Measurements from ENCODE around the gene TBL3.

TBL3 gene

GRCh38 chr16:1984347-1985225, 12.7 kb downstream of the TBL3 start:
- no peak for DNase-seq

GRCh38 chr16:1985466-1986150, 13.8 kb downstream of the TBL3 start:
- DNase-seq = no peak

GRCh38 chr16:1987198-1987597, 15.3 kb downstream of the TBL3 start:
- DNase-seq = no peak

GRCh38 chr16:1989209-1990100, 17.6 kb downstream of the TBL3 start, which contains the start of gene SYNGR3:
Gene SYNGR3, plus strand, starts transcription at chr16:1989970. Its CDS starts 133 bp downstream, at chr16:1990103.
- peak; percentile 64 for DNase-seq

- DNase-seq = no peak
Measured at GRCh38 chr16:1990101-1990350, 18.2 kb downstream of the TBL3 start.

- DNase-seq = peak; percentile 62
Measured at GRCh38 chr16:1990351-1991134, 18.7 kb downstream of the TBL3 start.

GRCh38 chr16:1991135-1991551, 19.3 kb downstream of the TBL3 start:
- DNase-seq = no peak

GRCh38 chr16:1991588-1991947, 19.7 kb downstream of the TBL3 start:
- no peak for DNase-seq

GRCh38 chr16:1991948-1992703, 20.3 kb downstream of the TBL3 start:
- DNase-seq = no peak

GRCh38 chr16:1992704-1993317, 21.0 kb downstream of the TBL3 start:
- no peak for DNase-seq

GRCh38 chr16:1993731-1994131, 21.9 kb downstream of the TBL3 start:
- no peak for DNase-seq

- DNase-seq = no peak
Measured at GRCh38 chr16:1997494-1998359, 25.9 kb downstream of the TBL3 start.

GRCh38 chr16:1998360-1998835, 26.5 kb downstream of the TBL3 start:
- DNase-seq = no peak

GRCh38 chr16:1998852-1999801, 27.3 kb downstream of the TBL3 start:
- DNase-seq = no peak

GRCh38 chr16:1999866-2000514, 28.1 kb downstream of the TBL3 start:
- no peak for DNase-seq

GRCh38 chr16:2001035-2001434, 29.2 kb downstream of the TBL3 start:
- DNase-seq = no peak

GRCh38 chr16:2001456-2002355, 29.9 kb downstream of the TBL3 start:
- no peak for DNase-seq
